ENCODE results near the gene PLEKHM3.

- TF ChIP-seq CTCF (conservative IDR thresholded peaks at IDR 0.05 in 1 of 2, IDR thresholded peaks at IDR 0.05 in 1 of 2; ENCODE audit: low read depth in 1 of 2, low read length in 2 of 2), result no peak
- no peak for TF ChIP-seq EZH2 (IDR thresholded peaks at IDR 0.05; ENCODE audit: low read length, missing control alignments)
Observed at GRCh38 chr2:207848545-207848928, 176.8 kb downstream of the PLEKHM3 start.

Measured in fibroblast of lung (primary cell).